GM12891 (cell line): ENCODE results near the gene MIPOL1.

Experiments
- POLR2A ChIP-seq: IDR thresholded peaks from 2 replicates; pipeline ENCODE4 v1.6.1; 2011; ENCODE audit warnings: low read depth, low read length, control low read depth
- POLR2AphosphoS5 ChIP-seq: IDR thresholded peaks from 2 replicates; pipeline ENCODE4 v1.6.1; 2011; ENCODE audit warnings: low read depth, low read length, control low read depth
- POU2F2 ChIP-seq: IDR thresholded peaks from 2 replicates; pipeline ENCODE4 v1.6.1; 2011; ENCODE audit warnings: low read depth, mild to moderate bottlenecking, control low read depth, low read length, moderate library complexity
- SPI1 ChIP-seq: IDR thresholded peaks from 2 replicates; pipeline ENCODE4 v1.6.1; 2011; ENCODE audit warnings: low read depth, low read length, control low read depth
- TAF1 ChIP-seq: IDR thresholded peaks from 2 replicates; pipeline ENCODE4 v1.6.1; 2011; ENCODE audit warnings: low read depth, low read length, control low read depth

DNA sequence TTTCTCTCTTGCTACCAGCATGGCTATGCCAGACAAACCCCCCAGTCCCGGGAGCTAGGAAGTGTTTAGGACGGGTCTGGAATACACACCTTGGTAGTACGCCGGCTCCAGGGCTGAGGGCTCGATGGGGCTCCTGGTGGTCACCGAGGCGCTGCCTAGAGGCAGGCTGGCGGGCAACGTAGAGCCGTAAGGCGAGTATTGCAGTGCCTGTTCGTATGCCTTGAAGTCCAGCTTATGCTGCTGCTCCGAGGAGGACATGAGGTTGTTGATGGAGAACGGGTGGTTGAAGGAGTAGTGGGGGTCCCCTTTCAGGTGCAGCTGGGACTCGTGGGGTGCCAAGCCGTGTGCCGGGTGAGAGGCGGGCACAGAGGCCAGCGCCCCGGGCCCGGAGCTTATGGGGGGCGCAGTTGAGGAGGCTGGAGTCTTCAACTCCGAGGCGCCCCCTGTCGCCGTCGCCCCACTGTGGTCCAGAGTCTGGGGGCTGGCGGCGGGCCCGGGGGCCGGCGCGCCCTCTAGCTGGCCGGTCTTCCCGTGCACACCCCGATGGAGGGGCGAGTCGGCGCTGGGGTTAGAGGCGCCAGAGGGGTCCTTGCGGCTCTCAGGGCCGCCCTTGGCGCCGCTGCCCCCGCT lies 393.7 kb downstream of the MIPOL1 start:
- TF ChIP-seq POLR2A (no peak), TAF1 (no peak), POLR2AphosphoS5 (no peak), SPI1 (no peak), POU2F2 (no peak)
